Measurements from ENCODE around the gene KIR3DL3. TPM values are rescaled to one million over a fixed set of nuclear protein-coding genes. Genes with fewer than 3 reads are reported as not detected.

Gene KIR3DL3
- total and polyA plus RNA-seq, 9 of the 15 experiments (the other 6 are each of a cell fraction or from before 2014, with no cell fraction given), result 0.11 TPM; not detected in 8

- TF ChIP-seq PRDM10 (IDR thresholded peaks at IDR 0.05; ENCODE audit: partially characterized antibody), result peak; percentile 80
- TF ChIP-seq JUND (IDR thresholded peaks at IDR 0.05; ENCODE audit: borderline replicate concordance, low read depth, low read length), result 0 out of 2 replicates have a peak, but pooled peaks have one; percentile 3
- no peak; the same call in 2 of the 3 replicates for TF ChIP-seq JUND (tag; IDR thresholded peaks at IDR 0.05; ENCODE audit: borderline replicate concordance, low read depth, low read length)
- TF ChIP-seq ZNF668 (CRISPR knock-in tag; IDR thresholded peaks at IDR 0.05), result no peak
- TF ChIP-seq POLR2A (conservative IDR thresholded peaks at IDR 0.05), result peak; percentile 71; the same call in 1 of the 2 replicates
- peak; percentile 22; the same call in 1 of the 2 replicates for TF ChIP-seq ATF7 (IDR thresholded peaks at IDR 0.05)
- peak; percentile 84; the same call in 1 of the 2 replicates for TF ChIP-seq ZNF592 (IDR thresholded peaks at IDR 0.05)
- no peak for TF ChIP-seq ZNF311 (CRISPR knock-in tag; IDR thresholded peaks at IDR 0.05)
- no peak for TF ChIP-seq CEBPZ (IDR thresholded peaks at IDR 0.05; ENCODE audit: borderline replicate concordance, low read depth, low read length)
- TF ChIP-seq EP300 (IDR thresholded peaks at IDR 0.05; ENCODE audit: low read length), result peak; percentile 59; the same call in 1 of the 2 replicates
- TF ChIP-seq ZNF449 (CRISPR knock-in tag; IDR thresholded peaks at IDR 0.05), result 0 out of 2 replicates have a peak, but pooled peaks have one; percentile 62
- peak; percentile 63; the same call in 1 of the 2 replicates for TF ChIP-seq KLF6 (CRISPR knock-in tag; IDR thresholded peaks at IDR 0.05; ENCODE audit: borderline replicate concordance)
- no peak for TF ChIP-seq GABPB1 (CRISPR knock-in tag; IDR thresholded peaks at IDR 0.05)
- 0 out of 2 replicates have a peak, but pooled peaks have one; percentile 14 for TF ChIP-seq DPF2 (IDR thresholded peaks at IDR 0.05)
- no peak for TF ChIP-seq POLR2AphosphoS2 (IDR thresholded peaks at IDR 0.05; ENCODE audit: low read length)
- TF ChIP-seq MAZ (CRISPR knock-in tag; conservative IDR thresholded peaks at IDR 0.05 in 1 of 2, IDR thresholded peaks at IDR 0.05 in 1 of 2), result peak in 1 of 2 experiments; percentile 53; a peak in 1 of 4 replicates
Measured at GRCh38 chr19:54696117-54696548, 28.1 kb upstream of the KIR3DL3 start (continued).
